DOHH2 (cell line): Measurements from ENCODE around the gene FYB1.
"Not testable (repeated sequence)": the region's sequence is repeated elsewhere in the genome, so short reads cannot be mapped to it uniquely, and the experiment has no call there.

Experiments used
- H3F3A ChIP-seq: fragments of 200-600 bp; sonication (generic), shearing (Covaris generic); 2 replicates; pipeline ENCODE4 v1.6.0; 2016; ENCODE audit warnings: antibody characterized with exemption, mild to moderate bottlenecking; ENCODE audit not compliant: control insufficient read depth, insufficient read depth
- H3K27ac ChIP-seq: fragments of 200-600 bp; sonication (generic); 2 replicates; pipeline ENCODE4 v1.5.1; 2014; ENCODE audit warnings: low read depth, mild to moderate bottlenecking, low read length, moderate library complexity
- H3K27me3 ChIP-seq: fragments of 200-600 bp; sonication (generic); 2 replicates; pipeline ENCODE4 v1.6.1; 2014; ENCODE audit warnings: mild to moderate bottlenecking, low read length, mixed read lengths; ENCODE audit not compliant: control insufficient read depth
- H3K36me3 ChIP-seq: fragments of 200-600 bp; sonication (generic); 2 replicates; pipeline ENCODE4 v1.6.1; 2014; ENCODE audit warnings: mild to moderate bottlenecking, low read length, moderate library complexity, mixed read lengths; ENCODE audit not compliant: control insufficient read depth
- H3K4me1 ChIP-seq: fragments of 200-600 bp; sonication (generic); 2 replicates; pipeline ENCODE4 v1.6.1; 2014; ENCODE audit warnings: mild to moderate bottlenecking, low read length, mixed read lengths; ENCODE audit not compliant: control insufficient read depth
- H3K4me2 ChIP-seq: fragments of 200-600 bp; sonication (generic); 2 replicates; pipeline ENCODE4 v1.6.0; 2014; ENCODE audit warnings: mild to moderate bottlenecking, low read length, moderate library complexity
- H3K4me3 ChIP-seq: fragments of 200-600 bp; sonication (generic); 2 replicates; pipeline ENCODE4 v1.5.1; 2014; ENCODE audit warnings: mild to moderate bottlenecking, low read length, mixed read lengths
- H3K79me2 ChIP-seq: fragments of 200-600 bp; sonication (generic); 2 replicates; pipeline ENCODE4 v1.6.1; 2014; ENCODE audit warnings: mild to moderate bottlenecking, low read length, mixed read lengths; ENCODE audit not compliant: control insufficient read depth
- H3K9me2 ChIP-seq: fragments of 200-600 bp; sonication (generic); replicated peaks from 2 replicates; pipeline ENCODE4 v1.6.1; 2014; ENCODE audit warnings: mild to moderate bottlenecking, low read length, mixed read lengths; ENCODE audit not compliant: control insufficient read depth
- H3K9me3 ChIP-seq: fragments of 200-600 bp; sonication (generic); 2 replicates; pipeline ENCODE4 v1.6.1; 2014; ENCODE audit warnings: antibody characterized with exemption, low read length, mixed read lengths; ENCODE audit not compliant: control insufficient read depth, insufficient read depth
- H4K20me1 ChIP-seq: fragments of 200-600 bp; sonication (generic); 2 replicates; pipeline ENCODE4 v1.6.0; 2014; ENCODE audit warnings: low read depth, mild to moderate bottlenecking, antibody characterized with exemption, low read length, moderate library complexity; ENCODE audit not compliant: control insufficient read depth, insufficient read depth
- CTCF ChIP-seq: fragments of 200-600 bp; sonication (generic); IDR thresholded peaks from one replicate; pipeline ENCODE4 v1.5.1; 2014; ENCODE audit warnings: antibody characterized with exemption, mild to moderate bottlenecking, low read depth, low read length; ENCODE audit not compliant: poor library complexity, severe bottlenecking
- EZH2phosphoT487 ChIP-seq: fragments of 200-600 bp; sonication (generic); IDR thresholded peaks from 2 replicates; pipeline ENCODE4 v1.6.1; 2017; ENCODE audit warnings: borderline replicate concordance, mild to moderate bottlenecking, antibody characterized with exemption, low read length, moderate library complexity, mixed read lengths

FYB1 gene

GRCh38 chr5:39185761-39186160 is 33.6 kb downstream of the FYB1 start:
- Histone ChIP-seq H3K4me3 (no peak overlapping the region), H3K27me3 (no peaks in the 10 kb centered on the region)
- TF ChIP-seq EZH2phosphoT487 (no peak), CTCF (no peak)

GRCh38 chr5:39179561-39179960 is 39.8 kb downstream of the FYB1 start:
- not testable (repeated sequence) for H3K36me3 ChIP-seq, H3K27me3 ChIP-seq, H3K27ac ChIP-seq, H3K79me2 ChIP-seq, H3K9me2 ChIP-seq, H3K4me1 ChIP-seq, H3K9me3 ChIP-seq, H3K4me2 ChIP-seq, H3K4me3 ChIP-seq, H4K20me1 ChIP-seq, H3F3A ChIP-seq

More at GRCh38 chr5:39185761-39186160, 33.6 kb downstream of the FYB1 start:
- Histone ChIP-seq H3K9me2 (no peaks in the 10 kb centered on the region), H3F3A (no peaks in the 10 kb centered on the region), H3K9me3 (no peaks in the 10 kb centered on the region), H3K27ac (no peak overlapping the region), H4K20me1 (no peaks in the 10 kb centered on the region), H3K36me3 (no peaks in the 10 kb centered on the region), H3K4me1 (no peaks in the 10 kb centered on the region), H3K4me2 (no peak overlapping the region), H3K79me2 (no peaks in the 10 kb centered on the region)

- no peak overlapping the region for H3K27ac ChIP-seq
Observed at GRCh38 chr5:39178861-39179260, 40.5 kb downstream of the FYB1 start.

GRCh38 chr5:39178171-39178570 is 41.2 kb downstream of the FYB1 start:
- H3K27me3 ChIP-seq, result peaks cover 8% of the 10 kb centered on the region; the same call in 1 of the 2 replicates
- no peak overlapping the region for H3K4me3 ChIP-seq
- no peak overlapping the region for H3K27ac ChIP-seq
- H3K79me2 ChIP-seq, result no peaks in the 10 kb centered on the region
- H3K4me2 ChIP-seq, result no peak overlapping the region
- H3K4me1 ChIP-seq, result peaks cover 7% of the 10 kb centered on the region; the same call in 1 of the 2 replicates
- H3K9me3 ChIP-seq, result no peaks in the 10 kb centered on the region
- H3K9me2 ChIP-seq, result no peaks in the 10 kb centered on the region
- H3F3A ChIP-seq, result no peaks in the 10 kb centered on the region
- TF ChIP-seq CTCF (no peak), EZH2phosphoT487 (no peak)
- no peaks in the 10 kb centered on the region for H3K36me3 ChIP-seq
- H4K20me1 ChIP-seq, result no peaks in the 10 kb centered on the region

More at GRCh38 chr5:39178861-39179260, 40.5 kb downstream of the FYB1 start:
- Histone ChIP-seq H3K36me3 (no peaks in the 10 kb centered on the region), H3K4me2 (no peak overlapping the region), H4K20me1 (no peaks in the 10 kb centered on the region), H3K9me2 (no peaks in the 10 kb centered on the region), H3K79me2 (no peaks in the 10 kb centered on the region), H3K4me1 (peaks cover 7% of the 10 kb centered on the region; the same call in 1 of the 2 replicates), H3K27me3 (peaks cover 8% of the 10 kb centered on the region; the same call in 1 of the 2 replicates), H3K9me3 (no peaks in the 10 kb centered on the region), H3K4me3 (no peak overlapping the region), H3F3A (no peaks in the 10 kb centered on the region)
- TF ChIP-seq CTCF, result no peak
- TF ChIP-seq EZH2phosphoT487, result no peak
